Activated gamma-delta T cell (primary cell): ENCODE measurements around the gene TMEM121B.

ENCODE experiments used
- DNase-seq: peaks from one replicate; lab custom pipeline; 2025; lab: John Stamatoyannopoulos, UW

The TMEM121B gene

GRCh38 chr22:17138513-17138912 lies 17.4 kb upstream of the TMEM121B start:
- no peak for DNase-seq

- DNase-seq: no peak
These were observed 16.8 kb upstream of the TMEM121B start for GRCh38 chr22:17137861-17138425.

DNA sequence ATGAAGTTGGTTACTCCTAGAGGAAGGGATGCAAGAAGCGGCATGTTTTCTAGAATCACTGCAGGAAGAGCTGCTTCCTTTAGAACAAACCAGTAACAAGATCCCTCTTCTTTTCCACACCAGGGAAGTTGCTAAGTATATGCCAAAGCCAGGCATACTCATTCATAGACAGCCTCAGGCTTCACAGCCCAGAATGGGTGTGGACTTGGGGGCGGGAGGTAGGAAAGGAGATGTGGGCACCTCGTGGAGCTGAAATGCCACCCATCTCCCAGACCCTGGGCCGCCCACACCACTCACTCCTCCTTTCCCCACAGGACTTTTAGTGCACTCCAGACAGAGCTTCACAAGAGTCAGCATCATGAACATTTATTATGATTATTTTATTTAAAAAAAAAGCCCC lies 16.0 kb upstream of the TMEM121B start:
- no peak for DNase-seq

DNA sequence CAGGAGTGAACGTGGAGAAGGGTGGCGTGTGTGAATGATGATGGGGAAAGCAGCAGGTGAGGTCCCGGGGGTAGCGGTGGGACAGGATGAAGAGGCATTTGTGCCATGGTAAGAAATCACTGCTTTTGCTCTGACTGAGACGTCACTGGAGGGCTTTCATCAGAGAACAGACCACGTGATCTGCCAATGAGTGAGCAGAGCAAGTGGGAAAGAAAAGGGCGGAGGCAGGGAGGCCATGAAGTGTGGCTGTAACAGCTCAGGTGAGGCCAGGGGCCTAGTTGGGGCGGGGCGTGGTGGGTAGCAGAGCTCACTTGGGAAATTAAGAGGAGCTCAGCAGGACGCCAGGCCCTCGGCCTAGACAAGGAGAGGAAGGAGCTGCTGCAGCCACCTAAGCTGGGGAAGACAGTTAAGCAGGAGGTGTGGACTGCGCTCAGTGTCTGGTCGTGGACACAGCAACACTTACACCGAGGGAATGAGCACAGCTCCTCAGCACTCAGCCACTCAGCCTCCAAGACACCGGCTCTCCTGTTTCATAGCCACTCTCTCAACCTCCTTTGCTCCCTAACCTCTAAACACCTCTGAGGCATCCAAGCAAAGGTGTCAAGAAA lies 14.1 kb upstream of the TMEM121B start:
- no peak for DNase-seq

DNA sequence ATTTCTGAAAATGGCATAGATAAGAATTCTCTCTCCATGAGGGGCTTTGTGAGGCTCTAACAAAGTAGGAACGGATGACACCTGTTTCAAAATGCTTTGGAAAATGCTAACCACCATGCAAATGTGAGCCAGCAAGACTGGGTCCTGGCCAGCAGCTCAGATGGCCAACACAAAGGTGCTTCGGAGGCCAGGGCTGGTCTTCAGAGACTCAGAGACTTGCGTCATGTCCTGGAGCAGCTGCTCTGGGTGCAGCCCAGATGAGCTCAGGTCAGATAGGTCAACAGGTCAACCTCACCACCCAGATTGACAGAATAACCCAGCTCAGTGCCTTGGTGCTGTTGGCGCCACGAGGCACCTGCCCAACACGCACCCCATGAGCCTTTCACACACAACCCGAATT lies 12.0 kb upstream of the TMEM121B start:
- no peak for DNase-seq

- no peak for DNase-seq
These were observed 11.0 kb upstream of the TMEM121B start for GRCh38 chr22:17132112-17132511.

- DNase-seq: no peak
These were observed 10.5 kb upstream of the TMEM121B start for GRCh38 chr22:17131686-17132085.

GRCh38 chr22:17130199-17130598 lies 9.0 kb upstream of the TMEM121B start:
- DNase-seq: no peak

DNA sequence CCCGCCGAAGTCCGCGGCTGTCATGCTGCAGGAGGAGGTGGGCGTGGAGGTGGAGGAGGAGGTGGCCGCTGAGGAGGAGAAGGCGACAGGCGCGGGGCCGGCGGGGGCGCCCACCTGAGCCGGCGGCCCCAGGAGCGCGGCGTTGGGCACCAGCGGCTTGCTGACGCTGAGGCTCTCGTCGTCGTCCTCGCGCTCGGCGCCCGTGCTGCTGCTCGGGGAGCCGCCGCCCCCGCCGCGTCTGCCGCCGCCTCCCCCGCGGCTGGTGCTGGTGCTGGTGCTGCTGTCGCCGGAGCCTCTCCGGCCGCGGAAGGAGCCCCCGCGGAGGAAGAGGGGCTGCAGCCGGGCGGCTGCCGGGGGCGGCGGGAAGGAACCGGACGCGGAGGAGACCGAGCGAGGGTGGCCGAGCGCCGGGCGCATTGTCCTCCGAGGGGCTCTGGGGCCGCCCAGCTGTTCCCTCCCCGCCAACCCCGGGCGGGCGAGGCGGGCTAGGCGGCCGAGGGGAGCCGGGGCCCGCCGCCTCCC lies 388 bp downstream of the TMEM121B start:
- DNase-seq: no peak

DNA sequence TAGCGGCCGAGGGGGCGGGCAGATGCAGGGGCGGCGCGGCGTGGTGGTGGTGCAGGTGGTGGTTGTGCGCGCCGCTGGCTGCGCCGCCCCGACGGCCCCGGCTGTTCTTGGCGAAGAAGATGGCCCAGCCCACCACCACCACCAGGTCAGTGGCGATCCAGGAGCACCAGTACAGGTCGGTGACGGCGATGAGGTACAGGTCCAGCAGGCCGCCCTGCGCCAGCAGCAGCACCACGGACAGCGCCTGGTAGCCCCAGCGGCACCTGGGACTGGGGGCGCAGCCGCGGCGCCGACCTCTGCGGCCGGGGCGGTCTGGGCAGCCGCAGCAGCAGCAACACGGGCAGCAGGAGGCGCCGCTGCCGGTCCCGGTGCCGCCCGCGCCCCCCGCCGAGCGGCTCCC lies 879 bp downstream of the TMEM121B start:
- peak; percentile 44 for DNase-seq

GRCh38 chr22:17119481-17120202 lies 1.5 kb downstream of the TMEM121B start:
- no peak for DNase-seq

DNA sequence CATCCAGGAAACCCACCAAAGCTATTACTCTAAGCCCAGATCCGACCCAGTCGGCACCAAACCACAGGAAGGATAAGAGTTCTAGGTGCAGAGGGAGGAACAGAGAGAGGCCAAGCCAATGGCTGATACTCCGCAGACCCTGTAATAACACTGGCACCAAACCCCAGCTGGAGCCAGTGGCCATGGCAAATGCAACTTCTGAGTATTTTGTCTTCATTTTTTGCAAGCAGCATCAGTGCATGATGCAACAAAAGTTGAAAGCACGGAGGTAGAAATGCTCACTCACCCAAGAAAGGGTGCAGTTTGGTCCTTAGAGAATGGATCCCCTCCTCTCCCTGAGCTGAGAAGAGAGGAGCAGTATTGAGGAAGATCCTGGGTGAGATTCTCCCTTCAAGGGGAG lies 2.8 kb downstream of the TMEM121B start:
- no peak for DNase-seq

DNA sequence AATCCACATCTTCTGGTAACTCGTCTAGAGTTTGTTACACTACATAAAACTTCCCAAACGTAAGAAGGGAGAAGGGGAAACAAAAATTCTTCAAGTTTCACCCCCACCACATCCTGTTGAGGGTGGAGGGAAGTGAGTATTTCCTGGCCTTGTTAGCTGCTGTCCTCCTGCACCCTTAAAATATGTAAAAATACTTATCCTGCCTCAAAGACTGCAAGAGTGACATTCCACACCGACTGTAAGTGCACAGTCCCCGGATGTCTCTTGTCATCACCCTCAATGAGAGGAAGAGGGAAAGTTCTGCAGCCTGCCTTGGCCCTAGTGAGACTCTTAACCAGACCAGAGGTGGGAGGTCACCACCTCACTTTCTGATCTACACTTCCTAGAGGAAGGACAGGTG lies 3.3 kb downstream of the TMEM121B start:
- no peak for DNase-seq

- no peak for DNase-seq
These were observed 3.8 kb downstream of the TMEM121B start for GRCh38 chr22:17117400-17117799.

GRCh38 chr22:17116572-17117330 lies 4.4 kb downstream of the TMEM121B start:
- no peak for DNase-seq

DNA sequence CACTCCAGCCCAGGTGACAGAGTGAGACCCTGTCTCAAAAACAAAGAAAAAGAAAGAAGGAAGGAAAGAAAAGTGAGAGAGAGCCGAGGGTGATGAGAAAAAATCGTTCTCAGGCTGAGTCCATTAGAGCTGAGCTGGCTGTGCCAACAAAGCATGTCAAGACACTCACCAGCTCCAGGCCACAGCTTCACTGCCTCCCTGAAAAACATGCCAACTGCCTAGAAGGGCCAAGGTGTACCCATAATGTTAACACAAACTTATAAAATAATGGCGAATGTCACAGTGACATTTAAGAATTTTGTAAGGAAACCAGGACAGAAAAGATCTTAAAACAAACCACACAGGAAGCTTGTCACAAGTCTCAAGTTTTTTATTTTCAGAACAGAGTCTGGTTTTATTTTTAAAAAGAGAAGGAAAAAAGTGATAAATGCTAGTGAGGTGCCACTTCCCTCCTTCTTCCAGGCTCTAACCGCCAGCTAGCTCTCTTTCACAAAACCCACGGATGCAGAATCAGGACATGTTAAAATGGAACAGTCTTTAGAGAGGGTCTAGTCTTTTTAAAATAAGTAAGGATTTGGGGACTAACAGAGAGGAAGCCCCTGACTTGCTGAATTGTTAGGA lies 5.1 kb downstream of the TMEM121B start:
- DNase-seq: no peak

GRCh38 chr22:17115236-17115635 lies 5.9 kb downstream of the TMEM121B start:
- no peak for DNase-seq

GRCh38 chr22:17114898-17115235 lies 6.3 kb downstream of the TMEM121B start:
- no peak for DNase-seq

DNA sequence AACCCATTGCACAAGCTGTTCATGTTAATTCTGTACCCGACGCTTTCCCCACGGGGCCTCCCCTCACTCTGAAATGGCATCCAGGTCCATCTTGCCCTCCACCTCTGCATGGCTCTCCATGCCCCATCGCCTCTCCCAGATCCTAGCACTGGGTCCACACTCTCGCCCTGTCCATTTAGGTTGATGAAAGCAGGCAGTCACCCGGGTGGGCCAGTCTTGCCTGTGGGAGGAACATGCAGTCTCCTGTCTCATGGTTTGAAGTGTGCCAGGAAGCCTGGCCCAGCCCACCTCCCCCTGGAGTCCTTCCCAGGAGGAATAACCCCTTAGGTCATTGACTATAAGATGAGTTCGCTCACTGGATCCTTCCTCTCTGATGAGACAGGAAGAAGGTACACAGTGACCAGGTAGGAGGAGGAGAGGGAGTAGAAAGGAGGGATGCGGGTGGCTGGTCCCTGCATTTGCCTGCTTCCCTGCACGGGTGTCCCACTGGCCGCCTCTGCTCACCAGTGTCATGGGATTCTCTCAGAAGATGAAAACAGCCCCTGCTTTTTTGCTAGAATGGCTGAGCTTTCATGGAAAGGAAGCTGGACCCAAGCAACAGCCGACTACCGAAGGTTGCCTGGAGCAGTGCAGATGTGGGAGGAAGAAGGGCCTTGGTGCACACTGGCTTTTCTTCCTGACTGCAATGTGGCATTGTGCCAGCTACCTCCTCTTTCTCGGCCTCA lies 6.8 kb downstream of the TMEM121B start:
- DNase-seq: no peak

GRCh38 chr22:17113600-17113999 lies 7.6 kb downstream of the TMEM121B start:
- no peak for DNase-seq

DNA sequence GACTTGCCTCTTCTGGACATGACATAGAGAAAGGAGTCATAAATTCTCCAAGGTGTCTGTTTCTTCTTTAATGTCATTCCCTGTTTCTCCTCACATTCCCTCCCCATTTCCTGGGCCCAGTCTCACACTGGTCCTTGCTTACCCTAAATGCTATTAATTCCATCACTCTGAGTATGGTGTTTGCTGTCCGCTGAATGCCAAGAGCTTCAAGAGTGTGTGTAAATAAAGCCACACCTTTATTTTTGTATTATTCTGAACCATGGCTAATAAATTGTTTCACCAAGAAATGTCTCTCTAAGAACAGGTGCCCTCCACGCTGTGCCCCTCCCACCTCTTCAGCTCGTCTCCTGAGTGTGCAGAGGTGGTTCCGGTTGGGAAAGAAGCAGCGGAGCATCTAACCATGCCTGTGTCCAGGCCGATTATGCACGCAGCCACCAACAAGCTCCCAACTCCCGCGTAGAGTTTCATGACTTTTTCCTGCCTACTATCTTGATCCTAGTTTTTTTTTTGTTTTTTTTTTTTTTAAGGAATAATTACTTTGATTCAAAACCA lies 8.6 kb downstream of the TMEM121B start:
- DNase-seq: no peak
